HFF-Myc (cell line): Measurements from ENCODE around the gene ATP11C.

Experiments used
- DNase-seq: peaks from one replicate; pipeline ENCODE4 v3.0.0-alpha.2; 2011; ENCODE audit warnings: low read depth; ENCODE audit errors: extremely low read depth
- H3K4me3 ChIP-seq: replicated peaks from 2 replicates; pipeline ENCODE4 v1.5.1; 2011; ENCODE audit warnings: low read depth, mild to moderate bottlenecking, control low read depth, low read length
- CTCF ChIP-seq: IDR thresholded peaks from 2 replicates; pipeline ENCODE4 v1.5.1; 2012; ENCODE audit warnings: mild to moderate bottlenecking, low read depth, low read length, control low read depth; ENCODE audit errors: missing control alignments

The ATP11C gene

GRCh38 chrX:139734996-139735395 lies 197.9 kb downstream of the ATP11C start:
- no peak for TF ChIP-seq CTCF
- no peak overlapping the region for H3K4me3 ChIP-seq
- DNase-seq, result no peak

GRCh38 chrX:139725720-139726119 lies 207.1 kb downstream of the ATP11C start:
- DNase-seq, result no peak
- H3K4me3 ChIP-seq, result no peak overlapping the region
- TF ChIP-seq CTCF, result no peak

GRCh38 chrX:139724626-139725025 lies 208.2 kb downstream of the ATP11C start:
- no peak for DNase-seq

GRCh38 chrX:139720979-139721378 lies 211.9 kb downstream of the ATP11C start:
- DNase-seq, result no peak
- no peak overlapping the region for H3K4me3 ChIP-seq
- no peak for TF ChIP-seq CTCF

More at GRCh38 chrX:139724626-139725025, 208.2 kb downstream of the ATP11C start:
- no peak for TF ChIP-seq CTCF
- no peak overlapping the region for H3K4me3 ChIP-seq

GRCh38 chrX:139720136-139720535 lies 212.7 kb downstream of the ATP11C start:
- TF ChIP-seq CTCF, result no peak
- peak; percentile 1 for DNase-seq
- H3K4me3 ChIP-seq, result no peak overlapping the region

- TF ChIP-seq CTCF, result no peak
- no peak for DNase-seq
- no peak within 1 kb of the TSS for H3K4me3 ChIP-seq
Observed at GRCh38 chrX:139708067-139708466, 224.8 kb downstream of the ATP11C start, which contains the start of gene MCF2. Gene MCF2 (minus strand): TSS chrX:139708167. CDS start chrX:139651744, 56,423 bp downstream.

GRCh38 chrX:139702658-139703057 lies 230.2 kb downstream of the ATP11C start:
- TF ChIP-seq CTCF, result no peak
- DNase-seq, result no peak
- no peak overlapping the region for H3K4me3 ChIP-seq
